HL-60 (cell line): ENCODE results near the gene PTPRG.

Experiments used
- DNase-seq, 2 experiments: peaks; one replicate each; pipeline ENCODE4 v3.0.0-alpha.2; 2010 to 2020; ENCODE audit warnings: low read depth in 1 of 2, low spot score in 1 of 2
- H3K27ac ChIP-seq: fragments of 250-450 bp; sonication (Bioruptor Pico); replicated peaks from 2 replicates; pipeline ENCODE4 v1.5.1; 2020; ENCODE audit warnings: mild to moderate bottlenecking, moderate library complexity
- H3K27me3 ChIP-seq: fragments of 250-450 bp; sonication (Bioruptor Pico); 2 replicates; pipeline ENCODE4 v1.5.1; 2021; ENCODE audit warnings: mild to moderate bottlenecking, moderate library complexity; ENCODE audit not compliant: insufficient read depth, poor library complexity, severe bottlenecking
- H3K4me3 ChIP-seq: replicated peaks from 2 replicates; pipeline ENCODE4 v1.5.1; 2011; ENCODE audit warnings: mild to moderate bottlenecking, control low read depth, low read length; ENCODE audit not compliant: insufficient read depth
- CTCF ChIP-seq: IDR thresholded peaks from one replicate; pipeline ENCODE4 v1.5.1; 2011; ENCODE audit warnings: low read length, control low read depth, inconsistent platforms; ENCODE audit not compliant: insufficient read depth
- GABPA ChIP-seq: IDR thresholded peaks from 2 replicates; pipeline ENCODE4 v1.6.1; 2012; ENCODE audit warnings: low read depth
- POLR2AphosphoS5 ChIP-seq: IDR thresholded peaks from 2 replicates; pipeline ENCODE4 v1.6.1; 2012; ENCODE audit warnings: low read depth
- REST ChIP-seq: IDR thresholded peaks from 2 replicates; pipeline ENCODE4 v1.6.1; 2012; ENCODE audit warnings: low read depth; ENCODE audit not compliant: insufficient replicate concordance
- SPI1 ChIP-seq: IDR thresholded peaks from 2 replicates; pipeline ENCODE4 v1.6.1; 2012; ENCODE audit warnings: low read depth, mild to moderate bottlenecking, borderline replicate concordance

Gene PTPRG

DNA sequence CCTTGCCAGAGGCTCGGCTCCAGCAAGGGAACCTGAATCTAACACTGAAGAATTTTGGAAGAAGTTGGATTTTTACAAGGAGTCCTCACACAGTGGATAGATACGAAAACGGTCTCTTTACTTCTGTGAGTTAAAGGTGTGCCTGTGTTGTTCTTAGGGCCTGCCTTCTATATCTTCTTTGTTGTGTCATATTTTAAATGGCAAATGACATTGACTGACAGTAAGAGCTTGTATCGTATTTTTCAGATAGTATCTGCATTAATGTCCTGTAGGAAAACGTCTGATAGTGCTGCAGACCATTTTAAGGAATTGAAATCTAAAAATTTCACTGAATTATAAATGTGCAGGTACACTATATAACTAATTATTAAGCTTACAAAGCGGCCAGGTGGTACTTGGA is 56.3 kb downstream of the PTPRG start:
- Histone ChIP-seq H3K27me3 (no peaks in the 10 kb centered on the region), H3K27ac (no peak overlapping the region), H3K4me3 (no peak overlapping the region)
- DNase-seq, result no peak
- TF ChIP-seq SPI1, result no peak
- TF ChIP-seq REST, result no peak
- TF ChIP-seq CTCF, result no peak
- TF ChIP-seq POLR2AphosphoS5, result no peak
- TF ChIP-seq GABPA, result no peak

DNA sequence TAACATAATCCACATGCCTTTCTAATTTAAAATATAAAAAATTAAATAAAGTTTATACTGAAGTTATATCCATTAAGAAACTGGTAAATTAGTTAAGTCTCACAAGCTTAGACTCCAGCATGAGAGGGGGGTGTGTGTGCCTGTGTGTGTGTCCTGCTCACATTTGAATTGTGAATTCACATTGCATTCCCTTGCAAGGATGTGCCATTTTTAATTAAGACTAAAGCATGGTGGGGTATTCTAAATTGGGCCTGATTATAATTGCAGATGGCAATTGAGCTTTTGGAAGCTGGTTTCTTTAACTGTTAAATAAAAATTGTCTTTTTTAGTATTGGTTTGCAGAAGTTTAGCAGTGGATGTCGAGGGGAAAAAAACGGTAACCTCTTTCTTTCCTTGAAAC is 56.9 kb downstream of the PTPRG start:
- Histone ChIP-seq H3K4me3 (no peak overlapping the region), H3K27me3 (no peaks in the 10 kb centered on the region), H3K27ac (no peak overlapping the region)
- DNase-seq, result no peak
- no peak for TF ChIP-seq REST
- no peak for TF ChIP-seq CTCF
- TF ChIP-seq POLR2AphosphoS5, result no peak
- no peak for TF ChIP-seq SPI1
- no peak for TF ChIP-seq GABPA

DNA sequence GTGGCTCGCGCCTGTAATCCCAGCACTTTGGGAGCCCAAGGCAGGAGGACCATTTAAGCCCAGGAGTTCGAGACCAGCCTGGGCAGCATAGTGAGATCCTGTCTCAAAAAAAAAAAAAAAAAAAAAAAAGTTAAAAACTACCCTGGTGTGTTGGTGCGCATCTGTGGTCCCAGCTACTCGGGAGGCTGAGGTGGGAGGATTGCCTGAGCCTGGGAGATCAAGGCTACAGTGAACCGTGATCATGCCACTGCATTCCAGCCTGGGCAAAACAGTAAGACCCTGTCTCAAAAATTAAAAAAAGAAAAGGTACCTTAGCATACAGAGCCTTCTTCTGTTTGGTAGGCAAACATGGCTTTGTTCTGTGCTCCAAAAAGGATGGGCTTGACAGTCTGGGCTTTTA is 57.5 kb downstream of the PTPRG start:
- H3K27ac ChIP-seq, result no peak overlapping the region
- DNase-seq, result no peak
- TF ChIP-seq SPI1 (no peak), POLR2AphosphoS5 (no peak), REST (no peak), GABPA (no peak), CTCF (no peak)
- no peaks in the 10 kb centered on the region for H3K27me3 ChIP-seq
- H3K4me3 ChIP-seq, result no peak overlapping the region
